ENCODE results near the gene PVRIG.
"Not testable (repeated sequence)": the region's sequence is repeated elsewhere in the genome, so short reads cannot be mapped to it uniquely, and the experiment has no call there.

The PVRIG gene

GRCh38 chr7:100174582-100174981 lies 45.2 kb upstream of the PVRIG start:
- no peak for DNase-seq (ENCODE audit: low spot score)
- Histone ChIP-seq H3K27me3 (ENCODE audit: insufficient read depth, poor library complexity, severe bottlenecking) (no peaks in the 10 kb centered on the region), H3K36me3 (ENCODE audit: low read depth) (no peaks in the 10 kb centered on the region), H3K4me3 (ENCODE audit: severe bottlenecking) (no peak overlapping the region), H3K9me3 (ENCODE audit: severe bottlenecking) (no peaks in the 10 kb centered on the region), H3K4me1 (ENCODE audit: insufficient read depth, poor library complexity, severe bottlenecking) (peaks cover 4% of the 10 kb centered on the region), H3K27ac (ENCODE audit: poor library complexity, severe bottlenecking) (no peak overlapping the region)
- ATAC-seq (ENCODE audit: low read depth), result no peak
- TF ChIP-seq CTCF (IDR thresholded peaks at IDR 0.05; ENCODE audit: poor library complexity, severe bottlenecking), result no peak

- Histone ChIP-seq H3K9me3 (ENCODE audit: severe bottlenecking) (no peaks in the 10 kb centered on the region), H3K27ac (ENCODE audit: poor library complexity, severe bottlenecking) (no peak overlapping the region), H3K4me1 (ENCODE audit: insufficient read depth, poor library complexity, severe bottlenecking) (peaks cover 4% of the 10 kb centered on the region), H3K27me3 (ENCODE audit: insufficient read depth, poor library complexity, severe bottlenecking) (no peaks in the 10 kb centered on the region), H3K4me3 (ENCODE audit: severe bottlenecking) (no peak overlapping the region), H3K36me3 (ENCODE audit: low read depth) (no peaks in the 10 kb centered on the region)
- no peak for TF ChIP-seq CTCF (IDR thresholded peaks at IDR 0.05; ENCODE audit: poor library complexity, severe bottlenecking)
- no peak for DNase-seq (ENCODE audit: low spot score)
- ATAC-seq (ENCODE audit: low read depth), result no peak
These were observed 44.3 kb upstream of the PVRIG start for GRCh38 chr7:100175296-100175935.

- peak overlapping the region; percentile 47 for H3K4me3 ChIP-seq (ENCODE audit: severe bottlenecking)
- H3K36me3 ChIP-seq (ENCODE audit: low read depth), result no peaks in the 10 kb centered on the region
- no peak for TF ChIP-seq CTCF (IDR thresholded peaks at IDR 0.05; ENCODE audit: poor library complexity, severe bottlenecking)
- peaks cover 4% of the 10 kb centered on the region for H3K4me1 ChIP-seq (ENCODE audit: insufficient read depth, poor library complexity, severe bottlenecking)
- no peak overlapping the region for H3K27ac ChIP-seq (ENCODE audit: poor library complexity, severe bottlenecking)
- ATAC-seq (ENCODE audit: low read depth), result no peak
- H3K9me3 ChIP-seq (ENCODE audit: severe bottlenecking), result no peaks in the 10 kb centered on the region
- DNase-seq (ENCODE audit: low spot score), result no peak
- H3K27me3 ChIP-seq (ENCODE audit: insufficient read depth, poor library complexity, severe bottlenecking), result no peaks in the 10 kb centered on the region
These were observed 43.4 kb upstream of the PVRIG start for GRCh38 chr7:100176096-100177044.

GRCh38 chr7:100177045-100178001 lies 42.4 kb upstream of the PVRIG start, which contains the start of the genes GPC2 and STAG3:
GPC2 (minus strand) TSS chr7:100177381; CDS start chr7:100177199, 182 bp downstream.
STAG3 (plus strand) TSS chr7:100177918; CDS start chr7:100180557, 2,639 bp downstream.
- H3K4me1 ChIP-seq (ENCODE audit: insufficient read depth, poor library complexity, severe bottlenecking), result peaks cover 4% of the 10 kb centered on the region
- H3K36me3 ChIP-seq (ENCODE audit: low read depth), result no peaks in the 10 kb centered on the region
- H3K27me3 ChIP-seq (ENCODE audit: insufficient read depth, poor library complexity, severe bottlenecking), result no peaks in the 10 kb centered on the region
- H3K9me3 ChIP-seq (ENCODE audit: severe bottlenecking), result no peaks in the 10 kb centered on the region
- DNase-seq (ENCODE audit: low spot score) (peak; percentile 95), ATAC-seq (ENCODE audit: low read depth) (peak; percentile 92)
- no peak for TF ChIP-seq CTCF (IDR thresholded peaks at IDR 0.05; ENCODE audit: poor library complexity, severe bottlenecking)
- no peak within 1 kb of the TSS for H3K27ac ChIP-seq (ENCODE audit: poor library complexity, severe bottlenecking)
- peak within 1 kb of the TSS; percentile 47 for H3K4me3 ChIP-seq (ENCODE audit: severe bottlenecking)

- DNase-seq (ENCODE audit: low spot score); H3K4me1 ChIP-seq (ENCODE audit: insufficient read depth, poor library complexity, severe bottlenecking); H3K27ac ChIP-seq (ENCODE audit: poor library complexity, severe bottlenecking); H3K9me3 ChIP-seq (ENCODE audit: severe bottlenecking); ATAC-seq (ENCODE audit: low read depth); H3K4me3 ChIP-seq (ENCODE audit: severe bottlenecking); H3K36me3 ChIP-seq (ENCODE audit: low read depth); H3K27me3 ChIP-seq (ENCODE audit: insufficient read depth, poor library complexity, severe bottlenecking): not testable (repeated sequence)
These were observed 39.7 kb upstream of the PVRIG start for GRCh38 chr7:100180084-100180483.

- not testable (repeated sequence) for H3K4me3 ChIP-seq (ENCODE audit: severe bottlenecking); ATAC-seq (ENCODE audit: low read depth); H3K9me3 ChIP-seq (ENCODE audit: severe bottlenecking); H3K27ac ChIP-seq (ENCODE audit: poor library complexity, severe bottlenecking); H3K27me3 ChIP-seq (ENCODE audit: insufficient read depth, poor library complexity, severe bottlenecking); H3K4me1 ChIP-seq (ENCODE audit: insufficient read depth, poor library complexity, severe bottlenecking); H3K36me3 ChIP-seq (ENCODE audit: low read depth); DNase-seq (ENCODE audit: low spot score)
These were observed 37.1 kb upstream of the PVRIG start for GRCh38 chr7:100182616-100183015.

GRCh38 chr7:100183090-100183489 lies 36.7 kb upstream of the PVRIG start:
- H3K4me1 ChIP-seq (ENCODE audit: insufficient read depth, poor library complexity, severe bottlenecking); H3K27me3 ChIP-seq (ENCODE audit: insufficient read depth, poor library complexity, severe bottlenecking); H3K36me3 ChIP-seq (ENCODE audit: low read depth); ATAC-seq (ENCODE audit: low read depth); H3K4me3 ChIP-seq (ENCODE audit: severe bottlenecking); H3K9me3 ChIP-seq (ENCODE audit: severe bottlenecking); H3K27ac ChIP-seq (ENCODE audit: poor library complexity, severe bottlenecking); DNase-seq (ENCODE audit: low spot score): not testable (repeated sequence)
